GM18520 (cell line): ENCODE data around the gene ABCB11.

Source experiments
- ATAC-seq: cut with Tn5 transposase; IDR thresholded peaks from one replicate; pipeline ENCODE4 v1.9.1; 2021; ENCODE audit not compliant: unreplicated experiment

ABCB11 gene

GRCh38 chr2:168978461-168978861 lies 52.7 kb downstream of the ABCB11 start:
- ATAC-seq: no peak

- no peak for ATAC-seq
Measured at GRCh38 chr2:168977608-168978007, 53.5 kb downstream of the ABCB11 start.

GRCh38 chr2:168976034-168976654 lies 55.0 kb downstream of the ABCB11 start:
- no peak for ATAC-seq

- ATAC-seq: no peak
Measured at GRCh38 chr2:168974428-168974827, 56.7 kb downstream of the ABCB11 start.

GRCh38 chr2:168971261-168971660 lies 59.9 kb downstream of the ABCB11 start:
- ATAC-seq: no peak

- ATAC-seq: no peak
Measured at GRCh38 chr2:168970711-168971233, 60.4 kb downstream of the ABCB11 start.

- no peak for ATAC-seq
Measured at GRCh38 chr2:168969865-168970264, 61.3 kb downstream of the ABCB11 start.

GRCh38 chr2:168968342-168968741 lies 62.8 kb downstream of the ABCB11 start:
- no peak for ATAC-seq

- no peak for ATAC-seq
Measured at GRCh38 chr2:168964251-168964807, 66.8 kb downstream of the ABCB11 start.

- ATAC-seq: no peak
Measured at GRCh38 chr2:168962636-168963035, 68.5 kb downstream of the ABCB11 start.

- ATAC-seq: no peak
Measured at GRCh38 chr2:168961450-168962229, 69.5 kb downstream of the ABCB11 start.

- ATAC-seq: no peak
Measured at GRCh38 chr2:168956392-168956791, 74.7 kb downstream of the ABCB11 start.

GRCh38 chr2:168955321-168955720 lies 75.8 kb downstream of the ABCB11 start:
- no peak for ATAC-seq

- no peak for ATAC-seq
Measured at GRCh38 chr2:168954256-168954655, 76.9 kb downstream of the ABCB11 start.

- no peak for ATAC-seq
Measured at GRCh38 chr2:168952424-168952823, 78.7 kb downstream of the ABCB11 start.

- ATAC-seq: no peak
Measured at GRCh38 chr2:168951871-168952270, 79.3 kb downstream of the ABCB11 start.

GRCh38 chr2:168949324-168949723 lies 81.8 kb downstream of the ABCB11 start:
- ATAC-seq: no peak

GRCh38 chr2:168948621-168949212 lies 82.4 kb downstream of the ABCB11 start:
- ATAC-seq: no peak

GRCh38 chr2:168945508-168945907 lies 85.6 kb downstream of the ABCB11 start:
- no peak for ATAC-seq

GRCh38 chr2:168944065-168944464 lies 87.1 kb downstream of the ABCB11 start:
- no peak for ATAC-seq

GRCh38 chr2:168941297-168941696 lies 89.8 kb downstream of the ABCB11 start:
- ATAC-seq: no peak

- ATAC-seq: peak; percentile 82
Measured at GRCh38 chr2:168939918-168940317, 91.2 kb downstream of the ABCB11 start.
